Measurements from ENCODE around the gene TMEM140.
"Not testable (repeated sequence)": the region's sequence is repeated elsewhere in the genome, so short reads cannot be mapped to it uniquely, and the experiment has no call there.

The TMEM140 gene

GRCh38 chr7:135114622-135115021 lies 33.2 kb upstream of the TMEM140 start:
- no peak overlapping the region for H3K4me3 ChIP-seq (ENCODE audit: low read depth, low read length)
- DNase-seq (ENCODE audit: low read depth), result no peak
- TF ChIP-seq CTCF (IDR thresholded peaks at IDR 0.05; ENCODE audit: insufficient read depth, low read depth, low read length, missing control alignments), result no peak

- no peak for TF ChIP-seq CTCF (IDR thresholded peaks at IDR 0.05; ENCODE audit: insufficient read depth, low read depth, low read length, missing control alignments)
- DNase-seq (ENCODE audit: low read depth), result no peak
- no peak overlapping the region for H3K4me3 ChIP-seq (ENCODE audit: low read depth, low read length)
Measured at GRCh38 chr7:135117096-135117495, 30.8 kb upstream of the TMEM140 start.

GRCh38 chr7:135121868-135122267 lies 26.0 kb upstream of the TMEM140 start:
- no peak for DNase-seq (ENCODE audit: low read depth)
- H3K4me3 ChIP-seq (ENCODE audit: low read depth, low read length), result no peak overlapping the region
- no peak for TF ChIP-seq CTCF (IDR thresholded peaks at IDR 0.05; ENCODE audit: insufficient read depth, low read depth, low read length, missing control alignments)

GRCh38 chr7:135124631-135125030 lies 23.2 kb upstream of the TMEM140 start:
- H3K4me3 ChIP-seq (ENCODE audit: low read depth, low read length); DNase-seq (ENCODE audit: low read depth): not testable (repeated sequence)

- no peak for DNase-seq (ENCODE audit: low read depth)
- H3K4me3 ChIP-seq (ENCODE audit: low read depth, low read length), result no peak overlapping the region
- TF ChIP-seq CTCF (IDR thresholded peaks at IDR 0.05; ENCODE audit: insufficient read depth, low read depth, low read length, missing control alignments), result no peak
Measured at GRCh38 chr7:135128931-135129330, 18.9 kb upstream of the TMEM140 start.

GRCh38 chr7:135129579-135129978 lies 18.3 kb upstream of the TMEM140 start:
- no peak for TF ChIP-seq CTCF (IDR thresholded peaks at IDR 0.05; ENCODE audit: insufficient read depth, low read depth, low read length, missing control alignments)
- no peak overlapping the region for H3K4me3 ChIP-seq (ENCODE audit: low read depth, low read length)
- DNase-seq (ENCODE audit: low read depth), result no peak

GRCh38 chr7:135143885-135144668 lies 3.8 kb upstream of the TMEM140 start:
- TF ChIP-seq CTCF (IDR thresholded peaks at IDR 0.05; ENCODE audit: insufficient read depth, low read depth, low read length, missing control alignments), result no peak
- no peak for DNase-seq (ENCODE audit: low read depth)
- H3K4me3 ChIP-seq (ENCODE audit: low read depth, low read length), result no peak overlapping the region
